ENCODE measurements around the gene HNRNPDL.
"Not testable (repeated sequence)": the region's sequence is repeated elsewhere in the genome, so short reads cannot be mapped to it uniquely, and the experiment has no call there.

Gene HNRNPDL

GRCh38 chr4:82430193-82430963, at the start of gene HNRNPDL, which contains the start of gene ENOPH1:
Gene HNRNPDL, minus strand, starts transcription at chr4:82430462. Its CDS starts 772 bp downstream, at chr4:82429690.
Gene ENOPH1, plus strand, starts transcription at chr4:82430590. Its CDS starts 240 bp downstream, at chr4:82430830.
- Histone ChIP-seq H3K4me3 (peak within 1 kb of the TSS; percentile 92), H4K20me1 (peaks cover 83% of the 10 kb centered on the region), H3K9ac (peak within 1 kb of the TSS; percentile 100), H3K4me1 (peaks cover 39% of the 10 kb centered on the region), H3K27ac (peak within 1 kb of the TSS; percentile 100), H3K36me3 (peaks cover 57% of the 10 kb centered on the region), H3K27me3 (no peaks in the 10 kb centered on the region), H3K4me2 (peak within 1 kb of the TSS; percentile 90), H3K9me3 (no peaks in the 10 kb centered on the region)
- TF ChIP-seq Cebpa-rat (IDR thresholded peaks at IDR 0.05), result no peak

- Histone ChIP-seq H4K20me1 (no peaks in the 10 kb centered on the region), H3K4me3 (no peak overlapping the region), H3K36me3 (peaks cover 29% of the 10 kb centered on the region), H3K27me3 (no peaks in the 10 kb centered on the region), H3K4me2 (no peak overlapping the region), H3K9me3 (peaks cover 5% of the 10 kb centered on the region; the same call in 1 of the 2 replicates), H3K4me1 (no peaks in the 10 kb centered on the region), H3K27ac (no peak overlapping the region), H3K9ac (no peak overlapping the region)
- TF ChIP-seq Cebpa-rat (IDR thresholded peaks at IDR 0.05), result no peak
These were observed 49.3 kb upstream of the HNRNPDL start for GRCh38 chr4:82479562-82479961.

- H3K36me3 ChIP-seq, result peaks cover 29% of the 10 kb centered on the region
- H3K4me3 ChIP-seq, H3K9me3 ChIP-seq, H3K27me3 ChIP-seq, H3K27ac ChIP-seq, H3K9ac ChIP-seq, H3K4me2 ChIP-seq, H3K4me1 ChIP-seq, H4K20me1 ChIP-seq: not testable (repeated sequence)
These were observed 47.2 kb upstream of the HNRNPDL start for GRCh38 chr4:82477469-82477868.

GRCh38 chr4:82475931-82476330, 45.7 kb upstream of the HNRNPDL start:
- H3K4me3 ChIP-seq, H3K27me3 ChIP-seq, H3K4me2 ChIP-seq, H3K9me3 ChIP-seq, H4K20me1 ChIP-seq, H3K9ac ChIP-seq, H3K4me1 ChIP-seq, H3K27ac ChIP-seq: not testable (repeated sequence)
- peaks cover 22% of the 10 kb centered on the region for H3K36me3 ChIP-seq

- no peaks in the 10 kb centered on the region for H3K27me3 ChIP-seq
- TF ChIP-seq Cebpa-rat (IDR thresholded peaks at IDR 0.05), result no peak
These were observed 43.4 kb upstream of the HNRNPDL start for GRCh38 chr4:82473621-82474164.

GRCh38 chr4:82473080-82473479, 42.8 kb upstream of the HNRNPDL start:
- peaks cover 17% of the 10 kb centered on the region for H3K36me3 ChIP-seq
- not testable (repeated sequence) for H4K20me1 ChIP-seq, H3K9ac ChIP-seq, H3K27ac ChIP-seq, H3K9me3 ChIP-seq, H3K4me3 ChIP-seq, H3K27me3 ChIP-seq, H3K4me1 ChIP-seq, H3K4me2 ChIP-seq

More at GRCh38 chr4:82473621-82474164, 43.4 kb upstream of the HNRNPDL start:
- Histone ChIP-seq H3K4me3 (no peak overlapping the region), H3K9me3 (no peaks in the 10 kb centered on the region), H3K36me3 (peaks cover 13% of the 10 kb centered on the region; the same call in 1 of the 2 replicates), H3K4me1 (no peaks in the 10 kb centered on the region), H3K4me2 (no peak overlapping the region), H3K27ac (no peak overlapping the region), H3K9ac (no peak overlapping the region), H4K20me1 (no peaks in the 10 kb centered on the region)

GRCh38 chr4:82469791-82470345, 39.6 kb upstream of the HNRNPDL start:
- Histone ChIP-seq H3K9me3 (peaks cover 16% of the 10 kb centered on the region), H3K27ac (no peak overlapping the region), H3K4me2 (no peak overlapping the region), H4K20me1 (no peaks in the 10 kb centered on the region), H3K4me3 (no peak overlapping the region), H3K27me3 (no peaks in the 10 kb centered on the region), H3K9ac (no peak overlapping the region), H3K4me1 (no peaks in the 10 kb centered on the region), H3K36me3 (peaks cover 42% of the 10 kb centered on the region)
- no peak for TF ChIP-seq Cebpa-rat (IDR thresholded peaks at IDR 0.05)

GRCh38 chr4:82467471-82467870, 37.2 kb upstream of the HNRNPDL start:
- peaks cover 60% of the 10 kb centered on the region for H3K36me3 ChIP-seq
- TF ChIP-seq Cebpa-rat (IDR thresholded peaks at IDR 0.05), result no peak
- no peaks in the 10 kb centered on the region for H3K4me1 ChIP-seq

GRCh38 chr4:82463221-82463620, 33.0 kb upstream of the HNRNPDL start:
- H3K36me3 ChIP-seq, result peaks cover 82% of the 10 kb centered on the region
- no peak overlapping the region for H3K27ac ChIP-seq
- H3K9me3 ChIP-seq, result peaks cover 13% of the 10 kb centered on the region
- H3K27me3 ChIP-seq, result no peaks in the 10 kb centered on the region
- H4K20me1 ChIP-seq, result peaks cover 31% of the 10 kb centered on the region
- no peak overlapping the region for H3K4me3 ChIP-seq
- peaks cover 8% of the 10 kb centered on the region for H3K4me1 ChIP-seq
- H3K9ac ChIP-seq, result no peak overlapping the region
- no peak for TF ChIP-seq Cebpa-rat (IDR thresholded peaks at IDR 0.05)
- H3K4me2 ChIP-seq, result no peak overlapping the region

More at GRCh38 chr4:82467471-82467870, 37.2 kb upstream of the HNRNPDL start:
- Histone ChIP-seq H4K20me1 (no peaks in the 10 kb centered on the region), H3K4me2 (no peak overlapping the region), H3K9ac (no peak overlapping the region), H3K27me3 (no peaks in the 10 kb centered on the region), H3K9me3 (peaks cover 16% of the 10 kb centered on the region), H3K27ac (no peak overlapping the region), H3K4me3 (no peak overlapping the region)

GRCh38 chr4:82462415-82462831, 32.2 kb upstream of the HNRNPDL start:
- H3K9ac ChIP-seq, result no peak overlapping the region
- H3K27ac ChIP-seq, result no peak overlapping the region
- H3K4me2 ChIP-seq, result no peak overlapping the region
- no peaks in the 10 kb centered on the region for H3K27me3 ChIP-seq
- H3K4me1 ChIP-seq, result peaks cover 10% of the 10 kb centered on the region
- H3K36me3 ChIP-seq, result peaks cover 82% of the 10 kb centered on the region
- H4K20me1 ChIP-seq, result peaks cover 36% of the 10 kb centered on the region
- TF ChIP-seq Cebpa-rat (IDR thresholded peaks at IDR 0.05), result no peak
- H3K4me3 ChIP-seq, result no peak overlapping the region
- H3K9me3 ChIP-seq, result peaks cover 5% of the 10 kb centered on the region
